Ammon's horn (tissue), 1 donor: ENCODE data around the gene ANKRD34C.
"Not testable (repeated sequence)": the region's sequence is repeated elsewhere in the genome, so short reads cannot be mapped to it uniquely, and the experiment has no call there.

Source experiments
- DNase-seq: peaks from one replicate; pipeline ENCODE4 v3.0.0-alpha.2; 2016; ENCODE audit warnings: low spot score

ANKRD34C gene

DNA sequence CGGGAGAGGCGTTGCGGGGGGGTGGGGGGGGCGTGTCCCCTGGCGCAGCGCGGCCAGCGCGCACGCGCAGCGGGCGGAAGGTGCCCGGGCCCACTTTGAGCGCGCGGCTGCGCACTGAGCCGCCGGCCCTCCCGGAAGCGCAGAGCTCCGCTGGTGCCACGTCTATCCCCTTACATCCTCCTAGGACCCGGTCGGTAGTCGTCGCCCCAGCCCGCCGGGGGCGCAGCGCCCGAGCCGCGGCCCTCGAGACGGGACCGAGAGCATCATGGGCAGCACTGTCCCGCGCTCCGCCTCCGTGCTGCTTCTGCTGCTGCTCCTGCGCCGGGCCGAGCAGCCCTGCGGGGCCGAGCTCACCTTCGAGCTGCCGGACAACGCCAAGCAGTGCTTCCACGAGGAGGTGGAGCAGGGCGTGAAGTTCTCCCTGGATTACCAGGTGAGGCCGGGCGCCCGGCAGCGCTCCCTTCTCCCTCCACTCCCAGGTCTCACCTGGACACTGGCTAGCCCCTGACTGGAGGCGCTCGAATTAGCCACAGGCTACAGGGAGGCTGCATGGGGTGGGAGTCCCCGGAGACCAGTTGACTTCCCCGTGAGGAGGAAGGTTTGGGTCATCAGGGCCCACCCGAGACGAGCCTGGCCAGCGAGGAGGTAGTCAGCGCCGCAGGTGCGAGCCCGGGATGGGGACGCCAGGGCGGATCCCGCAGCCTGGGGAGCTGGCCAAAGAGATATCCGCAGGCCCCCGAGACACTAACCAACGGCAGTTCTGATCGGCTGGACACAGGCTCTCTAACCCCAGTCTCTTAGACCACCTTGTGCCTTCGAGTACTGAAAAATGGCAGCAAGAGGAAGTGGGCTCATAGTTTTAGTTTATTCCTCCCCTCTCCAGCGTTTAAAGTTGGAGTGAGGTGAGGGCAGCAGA is 28.7 kb downstream of the ANKRD34C start, which contains the start of gene TMED3:
Gene TMED3, plus strand, starts transcription at position 128 of the 916 bp plus-strand sequence. Its CDS starts 138 bp downstream, at position 266.
- DNase-seq, result peak; percentile 77

DNA sequence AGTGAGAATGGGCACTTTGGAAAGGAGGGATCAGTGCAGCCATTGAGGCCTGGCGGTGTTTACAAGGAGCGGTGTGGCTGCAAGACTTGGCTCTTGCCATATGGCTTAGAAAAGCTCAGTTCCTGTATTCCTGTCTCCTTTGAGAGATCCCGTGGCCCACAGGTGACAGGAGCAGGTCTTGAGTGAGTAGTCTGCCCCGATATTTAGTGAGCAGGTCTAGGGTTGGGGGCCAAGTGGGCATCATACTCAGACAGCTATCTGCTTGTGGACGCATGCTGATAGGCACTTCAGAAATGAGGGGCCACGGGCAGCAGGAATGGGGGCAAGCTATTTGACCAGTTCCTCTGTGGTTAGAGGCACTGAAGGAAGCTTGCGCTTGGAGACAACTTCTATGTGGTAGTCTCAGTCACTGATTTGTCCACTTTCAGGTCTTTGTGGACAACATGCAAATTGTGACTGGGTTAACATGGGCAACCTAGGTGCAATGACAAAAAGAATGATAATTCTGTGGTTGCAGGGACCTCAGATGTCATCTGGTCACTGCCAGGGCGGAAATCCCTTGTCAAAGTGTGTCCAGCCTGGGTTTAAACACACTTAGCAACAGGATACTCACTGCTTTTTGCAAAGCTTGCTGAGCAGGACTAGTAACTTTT is 29.5 kb downstream of the ANKRD34C start:
- DNase-seq, result no peak

DNA sequence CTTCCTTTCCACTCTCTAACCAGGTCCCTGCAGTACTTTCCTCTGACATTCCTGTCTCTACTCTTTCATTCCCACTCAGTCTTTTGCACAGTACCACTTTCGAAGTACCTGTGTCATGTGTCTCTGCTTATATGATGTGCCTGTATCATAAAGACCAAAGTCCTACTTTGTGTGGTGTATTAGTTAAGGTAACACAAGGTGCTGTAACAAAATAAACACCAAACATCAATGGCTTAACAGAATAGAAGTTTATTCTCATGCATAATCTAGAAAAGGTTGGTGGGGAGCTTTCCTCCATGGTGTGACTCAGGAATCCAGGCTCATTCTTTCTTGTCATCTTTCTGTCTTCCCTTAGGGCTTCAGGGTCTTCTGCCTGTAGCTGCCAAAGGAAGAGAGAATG is 31.7 kb downstream of the ANKRD34C start:
- no peak for DNase-seq

DNA sequence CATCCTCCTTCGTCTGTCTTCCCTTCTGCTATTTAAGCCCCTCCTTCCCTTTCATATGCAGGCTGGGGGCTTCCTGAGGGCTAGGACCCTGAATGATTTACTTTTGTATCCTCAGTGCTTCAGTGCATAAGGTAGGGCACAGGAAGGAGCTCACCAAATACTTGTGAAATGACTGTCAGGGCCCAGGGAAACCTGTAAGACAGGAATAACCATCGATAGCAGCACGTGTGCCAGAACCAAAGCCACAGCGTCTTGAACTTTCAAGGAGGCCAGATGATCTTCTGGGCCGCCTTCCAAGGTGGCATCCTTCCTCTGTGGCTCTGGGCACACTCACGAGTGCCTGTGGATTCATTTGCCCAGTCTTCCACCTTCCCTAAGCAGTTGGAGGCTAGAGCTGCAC is 32.3 kb downstream of the ANKRD34C start:
- no peak for DNase-seq

DNA sequence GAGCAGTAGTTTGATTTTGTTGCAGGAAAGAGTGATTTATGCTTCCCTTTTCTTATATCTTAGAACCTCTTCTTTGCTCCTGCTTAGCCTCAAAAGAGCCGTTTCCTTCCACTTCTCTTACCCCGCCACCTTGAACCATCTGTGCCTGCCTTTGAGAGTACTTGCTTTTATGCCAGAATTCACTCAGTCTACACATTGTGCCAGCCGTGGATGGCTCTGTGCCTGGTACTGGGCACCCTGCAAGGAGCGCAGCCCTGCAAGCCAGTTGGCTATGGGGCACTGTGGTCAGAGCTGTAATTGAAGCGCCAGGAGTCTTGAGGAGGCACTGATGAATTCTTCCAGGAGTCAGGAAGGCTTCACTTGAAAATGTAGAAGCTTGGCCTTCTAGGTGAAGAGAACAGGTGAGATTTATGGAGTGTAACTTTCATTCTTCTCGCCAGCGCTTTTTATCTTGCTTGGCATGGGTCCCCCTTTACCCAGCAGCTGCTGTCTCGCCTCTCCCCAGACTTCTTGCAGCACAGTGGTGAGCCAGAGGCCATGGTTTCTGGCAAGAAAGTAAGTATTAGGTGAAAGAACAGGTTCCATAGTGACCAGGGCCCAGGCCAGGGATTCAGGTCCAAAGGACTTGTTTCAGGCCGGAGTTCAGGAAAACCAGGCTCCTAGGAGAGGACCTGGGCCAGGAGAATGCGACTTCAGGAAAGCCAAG is 33.3 kb downstream of the ANKRD34C start:
- peak; percentile 74 for DNase-seq

DNA sequence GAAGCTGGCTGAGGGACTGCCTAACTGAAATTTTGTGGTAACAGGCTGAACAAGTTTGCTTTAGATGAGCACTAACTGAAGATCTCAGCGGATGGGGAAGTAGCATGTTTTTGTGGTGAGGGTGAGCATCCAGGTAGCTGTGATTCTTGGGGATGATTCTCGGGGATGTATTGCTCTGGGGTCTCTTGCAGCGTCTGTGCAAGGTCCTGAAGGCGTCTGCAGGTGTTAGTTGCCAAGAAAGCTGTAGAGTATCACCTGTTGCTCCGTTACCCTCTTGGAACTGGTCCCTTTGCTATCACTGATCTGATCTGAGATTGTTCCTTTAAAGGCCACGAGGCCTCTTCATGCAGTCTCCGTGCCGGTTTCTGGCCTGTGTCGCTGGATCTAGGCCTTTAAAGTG is 34.3 kb downstream of the ANKRD34C start:
- DNase-seq, result no peak

DNA sequence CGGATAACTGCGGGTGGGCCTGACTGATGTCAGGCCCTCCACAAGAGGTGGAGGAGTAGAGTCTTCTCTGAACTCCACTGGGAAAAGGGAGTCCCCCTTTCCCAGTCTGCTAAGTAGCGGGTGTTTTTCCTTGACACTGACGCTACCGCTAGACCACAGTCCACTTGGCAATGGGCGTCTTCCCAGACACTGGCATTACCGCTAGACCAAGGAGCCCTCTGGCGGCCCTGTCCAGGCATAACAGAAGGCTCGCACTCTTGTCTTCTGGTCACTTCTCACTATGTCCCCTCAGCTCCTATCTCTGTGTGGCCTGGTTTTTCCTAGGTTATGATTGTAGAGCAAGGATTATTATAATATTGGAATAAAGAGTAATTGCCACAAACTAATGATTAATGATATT is 37.5 kb downstream of the ANKRD34C start:
- DNase-seq, result not testable (repeated sequence)

DNA sequence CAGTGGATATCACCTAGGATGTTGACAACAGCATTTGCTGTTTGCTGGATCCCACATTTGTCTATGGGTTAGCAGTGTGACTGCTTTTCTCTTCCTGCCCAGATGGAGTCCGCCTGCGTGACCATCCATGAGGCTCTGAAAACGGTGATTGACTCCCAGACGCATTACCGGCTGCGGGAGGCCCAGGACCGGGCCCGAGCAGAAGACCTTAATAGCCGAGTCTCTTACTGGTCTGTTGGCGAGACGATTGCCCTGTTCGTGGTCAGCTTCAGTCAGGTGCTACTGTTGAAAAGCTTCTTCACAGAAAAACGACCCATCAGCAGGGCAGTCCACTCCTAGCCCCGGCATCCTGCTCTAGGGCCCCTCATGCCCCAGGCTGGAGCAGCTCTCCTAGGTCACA is 39.4 kb downstream of the ANKRD34C start:
- DNase-seq, result no peak

DNA sequence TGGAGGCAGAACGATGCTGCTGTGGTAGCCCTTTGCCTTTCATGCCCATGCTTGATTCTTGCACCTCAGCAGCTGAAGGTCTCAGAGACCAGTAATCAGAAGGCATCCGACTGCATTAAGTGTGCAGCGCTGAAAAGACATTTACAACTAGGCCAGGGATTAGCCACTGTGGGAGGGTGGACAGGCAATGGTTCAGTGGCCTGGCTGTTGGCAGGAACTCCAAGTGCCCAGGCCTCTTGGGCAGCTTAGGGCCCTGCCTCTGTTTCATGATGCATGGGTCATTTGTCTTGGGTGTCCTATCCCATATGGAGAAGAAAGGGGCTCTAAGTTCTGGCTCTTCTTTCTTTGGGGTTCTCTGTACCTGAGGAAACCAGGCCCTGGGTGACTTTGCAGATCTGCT is 39.8 kb downstream of the ANKRD34C start:
- DNase-seq, result no peak

DNA sequence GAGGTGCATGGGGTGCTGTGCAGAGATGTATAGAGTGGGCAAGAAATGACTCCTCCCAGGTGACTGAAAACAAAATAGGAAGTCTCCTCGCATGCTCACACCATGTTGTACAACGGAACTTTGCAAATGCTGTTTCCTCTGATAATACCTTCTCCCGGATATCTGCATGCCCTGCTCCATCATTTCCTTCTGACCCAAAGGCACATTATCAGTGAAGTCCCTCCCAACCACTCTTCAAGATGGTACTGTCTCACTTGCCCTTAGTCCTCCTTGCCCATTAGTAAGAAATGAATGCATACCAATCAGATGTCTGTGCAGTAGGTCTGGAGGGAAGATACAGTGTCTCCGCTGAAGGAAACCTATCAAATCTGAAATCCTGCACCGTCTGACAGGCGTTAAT is 40.4 kb downstream of the ANKRD34C start:
- no peak for DNase-seq

DNA sequence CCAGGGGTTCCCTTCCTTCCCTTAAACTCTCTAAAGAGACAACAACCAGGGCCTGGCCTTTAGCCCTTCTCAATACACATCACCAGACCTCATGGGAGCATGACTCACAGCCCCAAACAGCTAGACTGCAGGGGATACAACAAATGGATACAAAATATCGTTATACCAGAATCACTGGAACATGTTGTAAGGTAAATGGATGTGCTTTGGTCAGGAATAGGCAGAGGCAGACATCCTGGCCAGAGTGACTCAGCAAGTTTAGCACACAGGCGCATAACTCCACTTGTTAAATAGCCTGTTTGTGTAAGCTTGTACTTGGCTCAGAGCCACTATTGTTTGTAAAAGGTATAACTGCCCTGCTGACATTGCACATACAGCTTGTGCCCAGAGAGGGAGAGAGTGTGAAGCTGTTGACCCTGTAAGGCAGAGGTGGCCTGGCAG is 46.7 kb downstream of the ANKRD34C start:
- no peak for DNase-seq
